K562 (cell line): Measurements from ENCODE around the gene PAIP2. TPM values are rescaled to one million over a fixed set of nuclear protein-coding genes. Genes with fewer than 3 reads are reported as not detected.

Experiments
- ARHGAP35 ChIP-seq: fragments of 450-650 bp; IDR thresholded peaks from 2 replicates; pipeline ENCODE4 v1.6.1; 2018; ENCODE audit not compliant: partially characterized antibody
- ESRRB ChIP-seq: fragments of 250-450 bp; sonication (Bioruptor Pico); IDR thresholded peaks from 2 replicates; pipeline ENCODE4 v1.5.0; 2020; ENCODE audit warnings: mild to moderate bottlenecking, moderate library complexity, borderline replicate concordance
- ETV1 ChIP-seq: fragments of 450-650 bp; conservative IDR thresholded peaks from 2 replicates; pipeline ENCODE4 v1.6.1; 2016; ENCODE audit warnings: missing genetic modification characterization, control low read depth, low read depth, missing compliant biosample characterization
- GTF2A2 ChIP-seq: IDR thresholded peaks from 2 replicates; pipeline ENCODE4 v1.6.1; 2016; ENCODE audit warnings: mild to moderate bottlenecking, missing genetic modification characterization, missing compliant biosample characterization
- RFX7 ChIP-seq: fragments of 250-450 bp; sonication (Bioruptor Pico); IDR thresholded peaks from 2 replicates; pipeline ENCODE4 v1.5.1; 2021; ENCODE audit warnings: mild to moderate bottlenecking
- SIRT6 ChIP-seq: IDR thresholded peaks from one replicate; pipeline ENCODE4 v1.6.1; 2012; ENCODE audit warnings: low read depth, mild to moderate bottlenecking, control low read depth, inconsistent platforms, low read length, moderate library complexity
- SIX5 ChIP-seq, 2 experiments: IDR thresholded peaks; 2 replicates each; pipeline ENCODE4 v1.6.1; 2011; ENCODE audit warnings: low read length in 2 of 2, borderline replicate concordance in 1 of 2, low read depth in 1 of 2, mild to moderate bottlenecking in 1 of 2, moderate library complexity in 1 of 2; ENCODE audit not compliant: insufficient read depth in 1 of 2
- TRIM28 ChIP-seq: fragments of 450-650 bp; IDR thresholded peaks from 2 replicates; pipeline ENCODE4 v1.6.1; 2017
- ZBTB17 ChIP-seq: fragments of 450-650 bp; formaldehyde crosslinking; IDR thresholded peaks from 2 replicates; pipeline ENCODE4 v1.4.0; 2020; ENCODE audit warnings: mild to moderate bottlenecking
- ZFP1 ChIP-seq: fragments of 450-650 bp; formaldehyde crosslinking; IDR thresholded peaks from 2 replicates; pipeline ENCODE4 v1.4.0; 2020; ENCODE audit warnings: mild to moderate bottlenecking, mixed read lengths
- polyA plus RNA-seq, 8 experiments: library from polyadenylated mRNA; depleted of rRNA in 4 of 8; stranded (reverse) in 5 of 8; unstranded in 3 of 8; fragments of >200 nt; fragmentation: Nextera tagmentation in 2 of 8; fragmentation: Illumina TruSeq in 1 of 8; extraction: Ambion mirVana in 2 of 8; extraction: Trizol in 1 of 8; gene quantifications; 2 replicates each; pipeline versions ENCODE4 v1.2.1 to v1.2.3, GENCODE V29; 2011 to 2014; ENCODE audit warnings: inconsistent platforms in 1 of 8, missing spikeins in 1 of 8
- total RNA-seq, 7 experiments: library from RNA; depleted of rRNA in 6 of 7; stranded (reverse); fragments of >200 nt in 6 of 7; fragmentation: Illumina TruSeq in 2 of 7; extraction: Trizol in 2 of 7; gene quantifications; 2 replicates each; pipeline versions ENCODE4 v1.2.1 to v1.2.3, GENCODE V29; 2011 to 2021; ENCODE audit warnings: low replicate concordance in 1 of 7
- TF ChIP-seq, protein P1 (sequence below), 2 experiments: fragments of 200-800 bp in 1 of 2; sonication (Bioruptor generic) in 1 of 2; sonication (generic) in 1 of 2; formaldehyde crosslinking in 1 of 2; IDR thresholded peaks in 1 of 2; conservative IDR thresholded peaks in 1 of 2; 2 replicates each; pipeline versions ENCODE4 v1.5.0 to v1.6.1; 2016 to 2020; ENCODE audit warnings: missing compliant biosample characterization in 1 of 2, missing genetic modification characterization in 1 of 2, missing genetic modification reagents in 1 of 2
- TF ChIP-seq, protein P2 (sequence below), 2 experiments: fragments of 150-350 bp in 1 of 2; IDR thresholded peaks; 2 replicates each; pipeline ENCODE4 v1.6.1; 2012 to 2016; ENCODE audit warnings: low read depth in 2 of 2, low read length in 2 of 2, mild to moderate bottlenecking in 1 of 2, moderate library complexity in 1 of 2
- TF ChIP-seq, protein P3 (sequence below): fragments of 250-450 bp; sonication (Bioruptor Pico); IDR thresholded peaks from 2 replicates; pipeline ENCODE4 v1.5.0; 2022; ENCODE audit warnings: mild to moderate bottlenecking
- TF ChIP-seq, protein P4 (sequence below): fragments of 450-650 bp; IDR thresholded peaks from 2 replicates; pipeline ENCODE4 v1.6.1; 2016; ENCODE audit warnings: antibody characterized with exemption
- TF ChIP-seq, protein P5 (sequence below): fragments of 250-450 bp; sonication (Bioruptor Pico); IDR thresholded peaks from 2 replicates; pipeline ENCODE4 v1.9.0; 2021; ENCODE audit warnings: mild to moderate bottlenecking

Gene PAIP2
- total and polyA plus RNA-seq, 9 of the 15 experiments (the other 6 are each of a cell fraction or from before 2014, with no cell fraction given) = 78.3 to 187 (median 128) TPM

DNA sequence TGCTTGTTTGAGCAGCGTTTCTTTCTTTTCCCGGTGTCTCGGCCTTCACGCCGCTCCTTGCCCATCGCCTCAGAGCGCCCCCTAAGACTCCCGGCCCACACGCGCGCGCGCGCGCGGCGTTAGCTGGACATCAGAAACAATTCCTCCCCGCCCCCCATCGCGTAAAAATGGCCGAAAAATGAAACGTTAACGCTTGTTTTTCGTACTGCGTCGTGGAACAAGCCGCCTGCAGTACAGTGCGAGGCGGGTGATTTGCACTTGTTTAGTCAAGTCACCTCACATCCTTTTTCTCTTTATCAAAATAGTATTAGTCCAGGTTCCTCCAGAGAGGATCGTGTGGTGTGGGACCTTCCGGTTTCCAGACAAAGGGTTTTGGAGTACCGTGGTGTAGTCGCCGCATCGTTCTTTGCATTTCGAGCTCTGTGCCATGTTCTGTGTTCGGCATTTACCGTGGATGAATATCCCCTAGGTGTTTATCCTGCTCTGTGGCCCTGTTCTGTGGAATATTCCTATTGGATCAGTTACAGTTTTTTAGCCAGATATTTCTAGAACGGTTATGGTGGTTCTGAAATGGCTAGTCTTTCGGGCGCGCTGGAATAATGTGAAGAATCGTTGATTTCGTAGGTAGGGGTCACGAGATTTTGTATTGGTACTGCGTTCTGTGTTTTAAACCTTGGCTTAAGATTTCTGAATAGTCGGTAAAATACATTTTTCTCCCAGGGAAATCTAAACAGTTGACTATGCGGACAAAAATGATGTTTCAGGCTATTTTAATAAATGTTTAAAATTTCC is 47.1 kb upstream of the PAIP2 start (continued):
- no peak for TF ChIP-seq SIRT6
- TF ChIP-seq, protein P1, sequence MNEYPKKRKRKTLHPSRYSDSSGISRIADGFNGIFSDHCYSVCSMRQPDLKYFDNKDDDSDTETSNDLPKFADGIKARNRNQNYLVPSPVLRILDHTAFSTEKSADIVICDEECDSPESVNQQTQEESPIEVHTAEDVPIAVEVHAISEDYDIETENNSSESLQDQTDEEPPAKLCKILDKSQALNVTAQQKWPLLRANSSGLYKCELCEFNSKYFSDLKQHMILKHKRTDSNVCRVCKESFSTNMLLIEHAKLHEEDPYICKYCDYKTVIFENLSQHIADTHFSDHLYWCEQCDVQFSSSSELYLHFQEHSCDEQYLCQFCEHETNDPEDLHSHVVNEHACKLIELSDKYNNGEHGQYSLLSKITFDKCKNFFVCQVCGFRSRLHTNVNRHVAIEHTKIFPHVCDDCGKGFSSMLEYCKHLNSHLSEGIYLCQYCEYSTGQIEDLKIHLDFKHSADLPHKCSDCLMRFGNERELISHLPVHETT (CRISPR knock-in tag; conservative IDR thresholded peaks at IDR 0.05 in 1 of 2, IDR thresholded peaks at IDR 0.05 in 1 of 2) = peak in 1 of 2 experiments; percentile 53; a peak in 1 of 4 replicates
- TF ChIP-seq, protein P2, sequence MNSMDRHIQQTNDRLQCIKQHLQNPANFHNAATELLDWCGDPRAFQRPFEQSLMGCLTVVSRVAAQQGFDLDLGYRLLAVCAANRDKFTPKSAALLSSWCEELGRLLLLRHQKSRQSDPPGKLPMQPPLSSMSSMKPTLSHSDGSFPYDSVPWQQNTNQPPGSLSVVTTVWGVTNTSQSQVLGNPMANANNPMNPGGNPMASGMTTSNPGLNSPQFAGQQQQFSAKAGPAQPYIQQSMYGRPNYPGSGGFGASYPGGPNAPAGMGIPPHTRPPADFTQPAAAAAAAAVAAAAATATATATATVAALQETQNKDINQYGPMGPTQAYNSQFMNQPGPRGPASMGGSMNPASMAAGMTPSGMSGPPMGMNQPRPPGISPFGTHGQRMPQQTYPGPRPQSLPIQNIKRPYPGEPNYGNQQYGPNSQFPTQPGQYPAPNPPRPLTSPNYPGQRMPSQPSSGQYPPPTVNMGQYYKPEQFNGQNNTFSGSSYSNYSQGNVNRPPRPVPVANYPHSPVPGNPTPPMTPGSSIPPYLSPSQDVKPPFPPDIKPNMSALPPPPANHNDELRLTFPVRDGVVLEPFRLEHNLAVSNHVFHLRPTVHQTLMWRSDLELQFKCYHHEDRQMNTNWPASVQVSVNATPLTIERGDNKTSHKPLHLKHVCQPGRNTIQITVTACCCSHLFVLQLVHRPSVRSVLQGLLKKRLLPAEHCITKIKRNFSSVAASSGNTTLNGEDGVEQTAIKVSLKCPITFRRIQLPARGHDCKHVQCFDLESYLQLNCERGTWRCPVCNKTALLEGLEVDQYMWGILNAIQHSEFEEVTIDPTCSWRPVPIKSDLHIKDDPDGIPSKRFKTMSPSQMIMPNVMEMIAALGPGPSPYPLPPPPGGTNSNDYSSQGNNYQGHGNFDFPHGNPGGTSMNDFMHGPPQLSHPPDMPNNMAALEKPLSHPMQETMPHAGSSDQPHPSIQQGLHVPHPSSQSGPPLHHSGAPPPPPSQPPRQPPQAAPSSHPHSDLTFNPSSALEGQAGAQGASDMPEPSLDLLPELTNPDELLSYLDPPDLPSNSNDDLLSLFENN (IDR thresholded peaks at IDR 0.05; ENCODE audit: low read depth in 2 of 2, low read length in 2 of 2) = no peak
- TF ChIP-seq ESRRB (CRISPR knock-in tag) = no peak
- TF ChIP-seq TRIM28 = no peak; the same call in 1 of the 2 replicates
- TF ChIP-seq GTF2A2 (tag) = no peak
- TF ChIP-seq, protein P3, sequence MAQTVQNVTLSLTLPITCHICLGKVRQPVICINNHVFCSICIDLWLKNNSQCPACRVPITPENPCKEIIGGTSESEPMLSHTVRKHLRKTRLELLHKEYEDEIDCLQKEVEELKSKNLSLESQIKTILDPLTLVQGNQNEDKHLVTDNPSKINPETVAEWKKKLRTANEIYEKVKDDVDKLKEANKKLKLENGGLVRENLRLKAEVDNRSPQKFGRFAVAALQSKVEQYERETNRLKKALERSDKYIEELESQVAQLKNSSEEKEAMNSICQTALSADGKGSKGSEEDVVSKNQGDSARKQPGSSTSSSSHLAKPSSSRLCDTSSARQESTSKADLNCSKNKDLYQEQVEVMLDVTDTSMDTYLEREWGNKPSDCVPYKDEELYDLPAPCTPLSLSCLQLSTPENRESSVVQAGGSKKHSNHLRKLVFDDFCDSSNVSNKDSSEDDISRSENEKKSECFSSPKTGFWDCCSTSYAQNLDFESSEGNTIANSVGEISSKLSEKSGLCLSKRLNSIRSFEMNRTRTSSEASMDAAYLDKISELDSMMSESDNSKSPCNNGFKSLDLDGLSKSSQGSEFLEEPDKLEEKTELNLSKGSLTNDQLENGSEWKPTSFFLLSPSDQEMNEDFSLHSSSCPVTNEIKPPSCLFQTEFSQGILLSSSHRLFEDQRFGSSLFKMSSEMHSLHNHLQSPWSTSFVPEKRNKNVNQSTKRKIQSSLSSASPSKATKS (CRISPR knock-in tag) = no peak
- no peak for TF ChIP-seq ZFP1 (CRISPR knock-in tag)
- TF ChIP-seq, protein P4, sequence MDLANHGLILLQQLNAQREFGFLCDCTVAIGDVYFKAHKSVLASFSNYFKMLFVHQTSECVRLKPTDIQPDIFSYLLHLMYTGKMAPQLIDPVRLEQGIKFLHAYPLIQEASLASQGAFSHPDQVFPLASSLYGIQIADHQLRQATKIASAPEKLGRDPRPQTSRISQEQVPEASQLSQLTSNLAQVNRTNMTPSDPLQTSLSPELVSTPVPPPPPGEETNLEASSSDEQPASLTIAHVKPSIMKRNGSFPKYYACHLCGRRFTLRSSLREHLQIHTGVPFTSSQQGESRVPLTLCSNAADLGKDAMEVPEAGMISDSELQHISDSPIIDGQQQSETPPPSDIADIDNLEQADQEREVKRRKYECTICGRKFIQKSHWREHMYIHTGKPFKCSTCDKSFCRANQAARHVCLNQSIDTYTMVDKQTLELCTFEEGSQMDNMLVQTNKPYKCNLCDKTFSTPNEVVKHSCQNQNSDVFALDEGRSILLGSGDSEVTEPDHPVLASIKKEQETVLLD = peak; percentile 45; the same call in 1 of the 2 replicates
- TF ChIP-seq SIX5 (IDR thresholded peaks at IDR 0.05; ENCODE audit: borderline replicate concordance in 1 of 2, insufficient read depth in 1 of 2, low read depth in 1 of 2, low read length in 2 of 2) = no peak
- TF ChIP-seq ARHGAP35 = no peak
- TF ChIP-seq, protein P5, sequence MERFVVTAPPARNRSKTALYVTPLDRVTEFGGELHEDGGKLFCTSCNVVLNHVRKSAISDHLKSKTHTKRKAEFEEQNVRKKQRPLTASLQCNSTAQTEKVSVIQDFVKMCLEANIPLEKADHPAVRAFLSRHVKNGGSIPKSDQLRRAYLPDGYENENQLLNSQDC (CRISPR knock-in tag) = no peak
- no peak for TF ChIP-seq ZBTB17
- TF ChIP-seq RFX7 (CRISPR knock-in tag) = no peak
- TF ChIP-seq ETV1 (tag) = peak; percentile 67
